HepG2 (cell line): ENCODE results near the gene NSL1. TPM values are rescaled to one million over a fixed set of nuclear protein-coding genes. Genes with fewer than 3 reads are reported as not detected.

Source experiments
- ARID3A ChIP-seq: IDR thresholded peaks from 2 replicates; pipeline ENCODE4 v1.6.1; 2012; ENCODE audit warnings: low read depth, low read length, improper control_type of control experiment
- FOXP4 ChIP-seq: sonication (generic); formaldehyde crosslinking; IDR thresholded peaks from 2 replicates; pipeline ENCODE4 v1.4.0; 2020; ENCODE audit warnings: missing genetic modification reagents
- GATAD2A ChIP-seq: IDR thresholded peaks from 2 replicates; pipeline ENCODE4 v1.6.1; 2016
- GMEB1 ChIP-seq: sonication (generic); formaldehyde crosslinking; IDR thresholded peaks from 2 replicates; pipeline ENCODE4 v1.5.1; 2020; ENCODE audit warnings: missing genetic modification reagents, mild to moderate bottlenecking, borderline replicate concordance
- HNF4G ChIP-seq, 2 experiments: sonication (generic) in 1 of 2; formaldehyde crosslinking in 1 of 2; IDR thresholded peaks; 2 replicates each; pipeline versions ENCODE4 v1.4.0 to v1.6.1; 2011 to 2020; ENCODE audit warnings: borderline replicate concordance in 2 of 2, low read depth in 2 of 2, mild to moderate bottlenecking in 2 of 2, low read length in 1 of 2, missing genetic modification reagents in 1 of 2, moderate library complexity in 1 of 2
- JARID2 ChIP-seq: sonication (generic); formaldehyde crosslinking; IDR thresholded peaks from 2 replicates; pipeline ENCODE4 v1.8.1; 2023; ENCODE audit warnings: missing genetic modification reagents, inconsistent platforms; ENCODE audit not compliant: insufficient replicate concordance
- MED1 ChIP-seq: sonication (generic); formaldehyde crosslinking; IDR thresholded peaks from 2 replicates; pipeline ENCODE4 v1.4.0; 2020; ENCODE audit warnings: missing genetic modification reagents
- MIER2 ChIP-seq: IDR thresholded peaks from 2 replicates; pipeline ENCODE4 v1.6.1; 2016; ENCODE audit warnings: missing biosample characterization, missing genetic modification reagents
- MIXL1 ChIP-seq: IDR thresholded peaks from 2 replicates; pipeline ENCODE4 v1.6.1; 2016
- NBN ChIP-seq: fragments of 450-650 bp; conservative IDR thresholded peaks from 2 replicates; pipeline ENCODE4 v1.6.1; 2017
- SAFB2 ChIP-seq: sonication (generic); formaldehyde crosslinking; IDR thresholded peaks from 2 replicates; pipeline ENCODE4 v1.5.1; 2020; ENCODE audit warnings: missing genetic modification reagents, low read depth, mild to moderate bottlenecking, borderline replicate concordance
- STAT6 ChIP-seq: sonication (generic); formaldehyde crosslinking; IDR thresholded peaks from 2 replicates; pipeline ENCODE4 v1.4.0; 2020; ENCODE audit warnings: missing genetic modification reagents, mild to moderate bottlenecking, borderline replicate concordance
- THRA ChIP-seq: sonication (generic); formaldehyde crosslinking; IDR thresholded peaks from 2 replicates; pipeline ENCODE4 v1.4.0; 2020; ENCODE audit warnings: missing genetic modification reagents, borderline replicate concordance
- ZFP1 ChIP-seq: IDR thresholded peaks from 2 replicates; pipeline ENCODE4 v1.6.1; 2016
- ZNF282 ChIP-seq: fragments of 450-650 bp; IDR thresholded peaks from 2 replicates; pipeline ENCODE4 v1.6.1; 2018; ENCODE audit not compliant: partially characterized antibody
- ZNF30 ChIP-seq: sonication (generic); formaldehyde crosslinking; IDR thresholded peaks from 2 replicates; pipeline ENCODE4 v1.5.0; 2020; ENCODE audit warnings: mild to moderate bottlenecking, missing genetic modification reagents
- ZNF44 ChIP-seq: sonication (generic); formaldehyde crosslinking; IDR thresholded peaks from 2 replicates; pipeline ENCODE4 v1.5.1; 2020; ENCODE audit warnings: mild to moderate bottlenecking, missing genetic modification reagents
- ZNF589 ChIP-seq: sonication (generic); formaldehyde crosslinking; conservative IDR thresholded peaks from 2 replicates; pipeline ENCODE4 v1.8.0; 2022; ENCODE audit warnings: mild to moderate bottlenecking, moderate library complexity, missing genetic modification reagents
- ZNF776 ChIP-seq: sonication (generic); formaldehyde crosslinking; IDR thresholded peaks from 2 replicates; pipeline ENCODE4 v1.4.0; 2020; ENCODE audit warnings: mild to moderate bottlenecking, missing genetic modification reagents
- ZNF839 ChIP-seq: sonication (generic); formaldehyde crosslinking; IDR thresholded peaks from 2 replicates; pipeline ENCODE4 v1.4.0; 2020; ENCODE audit warnings: missing genetic modification reagents, mild to moderate bottlenecking, borderline replicate concordance
- ZNF883 ChIP-seq: sonication (generic); formaldehyde crosslinking; IDR thresholded peaks from 2 replicates; pipeline ENCODE4 v1.5.1; 2020; ENCODE audit warnings: mild to moderate bottlenecking, missing genetic modification reagents; ENCODE audit errors: not compliant biosample characterization
- polyA plus RNA-seq, 8 experiments: library from polyadenylated mRNA; depleted of rRNA in 3 of 8; stranded (reverse) in 7 of 8; unstranded in 1 of 8; fragments of >200 nt; fragmentation: Illumina TruSeq in 4 of 8; extraction: Trizol in 4 of 8; gene quantifications; 2 replicates each; pipeline versions ENCODE4 v1.2.1 to v1.2.3, GENCODE V29; 2011 to 2016; ENCODE audit warnings: low read depth in 4 of 8, missing spikeins in 1 of 8, mixed read lengths in 1 of 8; ENCODE audit not compliant: insufficient read depth in 1 of 8
- total RNA-seq, 5 experiments: library from RNA; depleted of rRNA; stranded (reverse); fragments of >200 nt; fragmentation: Illumina TruSeq; extraction: Trizol; gene quantifications; 2 replicates each; pipeline ENCODE4 v1.2.3, GENCODE V29; 2016; ENCODE audit warnings: low read depth in 1 of 5

Gene NSL1
- total and polyA plus RNA-seq, 2 of the 13 experiments (the other 11 are each of a cell fraction or from before 2014, with no cell fraction given), result 34.5 to 77.4 TPM

GRCh38 chr1:212794561-212795014 is 3.0 kb upstream of the NSL1 start (continued):
- TF ChIP-seq MED1 (0 out of 2 replicates have a peak, but pooled peaks have one; percentile 28), JARID2 (CRISPR knock-in tag) (no peak), ZFP1 (CRISPR knock-in tag) (no peak), ZNF839 (CRISPR knock-in tag) (no peak), ARID3A (no peak), ZNF282 (no peak), MIER2 (no peak), ZNF589 (CRISPR knock-in tag) (no peak), HNF4G (IDR thresholded peaks at IDR 0.05; ENCODE audit: borderline replicate concordance, low read depth, low read length) (no peak), HNF4G (CRISPR knock-in tag; IDR thresholded peaks at IDR 0.05; ENCODE audit: borderline replicate concordance, low read depth) (no peak), FOXP4 (CRISPR knock-in tag) (peak; percentile 68), GMEB1 (CRISPR knock-in tag) (no peak), GATAD2A (CRISPR knock-in tag) (peak; percentile 58; the same call in 1 of the 2 replicates), ZNF776 (CRISPR knock-in tag) (no peak), SAFB2 (CRISPR knock-in tag) (no peak), MIXL1 (CRISPR knock-in tag) (no peak), ZNF44 (CRISPR knock-in tag) (peak; percentile 88; the same call in 1 of the 2 replicates), STAT6 (CRISPR knock-in tag) (no peak), NBN (no peak), ZNF883 (CRISPR knock-in tag) (no peak), ZNF30 (no peak), THRA (CRISPR knock-in tag) (0 out of 2 replicates have a peak, but pooled peaks have one; percentile 54)
